ENCODE data around the gene HTT. TPM values are rescaled to one million over a fixed set of nuclear protein-coding genes. Genes with fewer than 3 reads are reported as not detected.

The HTT gene
- total RNA-seq, 1 donor from 2014 or later = 66.1 TPM

GRCh38 chr4:3233391-3234071 is 159.1 kb downstream of the HTT start:
- DNase-seq (ENCODE audit: low read depth) = no peak

GRCh38 chr4:3234171-3235029 is 159.9 kb downstream of the HTT start:
- DNase-seq (ENCODE audit: low read depth) = no peak

- no peak for DNase-seq (ENCODE audit: low read depth)
Measured at GRCh38 chr4:3235030-3235345, 160.5 kb downstream of the HTT start.

- DNase-seq (ENCODE audit: low read depth) = no peak
Measured at GRCh38 chr4:3235581-3235980, 161.1 kb downstream of the HTT start.

- no peak for DNase-seq (ENCODE audit: low read depth)
Measured at GRCh38 chr4:3236326-3236878, 161.9 kb downstream of the HTT start.

- DNase-seq (ENCODE audit: low read depth) = no peak
Measured at GRCh38 chr4:3237266-3237665, 162.8 kb downstream of the HTT start.

- no peak for DNase-seq (ENCODE audit: low read depth)
Measured at GRCh38 chr4:3237712-3238560, 163.5 kb downstream of the HTT start.

- DNase-seq (ENCODE audit: low read depth) = no peak
Measured at GRCh38 chr4:3238721-3239120, 164.2 kb downstream of the HTT start.

GRCh38 chr4:3239303-3239702 is 164.8 kb downstream of the HTT start:
- DNase-seq (ENCODE audit: low read depth) = peak; percentile 57

- DNase-seq (ENCODE audit: low read depth) = peak; percentile 60
Measured at GRCh38 chr4:3239998-3240920, 165.8 kb downstream of the HTT start.

GRCh38 chr4:3240936-3241522 is 166.5 kb downstream of the HTT start:
- DNase-seq (ENCODE audit: low read depth) = no peak

- no peak for DNase-seq (ENCODE audit: low read depth)
Measured at GRCh38 chr4:3241898-3242524, 167.5 kb downstream of the HTT start.

- DNase-seq (ENCODE audit: low read depth) = no peak
Measured at GRCh38 chr4:3243136-3243780, 168.8 kb downstream of the HTT start.

- no peak for DNase-seq (ENCODE audit: low read depth)
Measured at GRCh38 chr4:3244002-3244401, 169.5 kb downstream of the HTT start.

- DNase-seq (ENCODE audit: low read depth) = no peak
Measured at GRCh38 chr4:3244747-3245146, 170.3 kb downstream of the HTT start.

GRCh38 chr4:3245676-3246075 is 171.2 kb downstream of the HTT start:
- no peak for DNase-seq (ENCODE audit: low read depth)

- DNase-seq (ENCODE audit: low read depth) = no peak
Measured at GRCh38 chr4:3246458-3247398, 172.2 kb downstream of the HTT start.
